Neural progenitor cell (in vitro differentiated cells): ENCODE results near the gene KIF12.

Source experiments
- EZH2 ChIP-seq: fragments of 200-600 bp; sonication (generic); IDR thresholded peaks from 2 replicates; pipeline ENCODE4 v1.6.1; 2017; ENCODE audit warnings: antibody characterized with exemption, mild to moderate bottlenecking, moderate library complexity
- EZH2phosphoT487 ChIP-seq: fragments of 200-600 bp; sonication (generic); IDR thresholded peaks from 2 replicates; pipeline ENCODE4 v1.6.1; 2017; ENCODE audit warnings: antibody characterized with exemption
- TF ChIP-seq, protein P1 (sequence below): fragments of 200-600 bp; sonication (generic); IDR thresholded peaks from 2 replicates; pipeline ENCODE4 v1.5.1; 2017; ENCODE audit warnings: antibody characterized with exemption, mild to moderate bottlenecking

DNA sequence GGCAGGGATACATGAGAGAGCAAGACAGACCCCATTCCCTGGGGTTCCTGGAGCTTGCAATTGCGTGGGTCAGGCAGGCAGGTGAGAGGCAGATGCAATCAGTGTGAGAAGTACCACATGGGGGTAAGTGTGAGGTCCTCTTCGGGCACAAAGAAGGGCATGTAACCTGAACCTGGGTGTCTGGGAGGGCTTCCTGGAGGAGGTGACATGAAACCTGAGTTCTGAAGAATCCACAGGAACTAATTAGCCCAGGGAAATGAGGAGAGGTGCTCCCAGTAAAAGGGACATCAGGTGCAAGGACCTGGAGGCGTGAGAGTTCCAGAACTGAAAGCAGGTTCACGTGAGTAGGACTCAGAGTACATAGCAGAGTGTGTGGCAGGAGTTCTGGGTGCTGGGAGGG is 23.5 kb downstream of the KIF12 start:
- TF ChIP-seq, protein P1, sequence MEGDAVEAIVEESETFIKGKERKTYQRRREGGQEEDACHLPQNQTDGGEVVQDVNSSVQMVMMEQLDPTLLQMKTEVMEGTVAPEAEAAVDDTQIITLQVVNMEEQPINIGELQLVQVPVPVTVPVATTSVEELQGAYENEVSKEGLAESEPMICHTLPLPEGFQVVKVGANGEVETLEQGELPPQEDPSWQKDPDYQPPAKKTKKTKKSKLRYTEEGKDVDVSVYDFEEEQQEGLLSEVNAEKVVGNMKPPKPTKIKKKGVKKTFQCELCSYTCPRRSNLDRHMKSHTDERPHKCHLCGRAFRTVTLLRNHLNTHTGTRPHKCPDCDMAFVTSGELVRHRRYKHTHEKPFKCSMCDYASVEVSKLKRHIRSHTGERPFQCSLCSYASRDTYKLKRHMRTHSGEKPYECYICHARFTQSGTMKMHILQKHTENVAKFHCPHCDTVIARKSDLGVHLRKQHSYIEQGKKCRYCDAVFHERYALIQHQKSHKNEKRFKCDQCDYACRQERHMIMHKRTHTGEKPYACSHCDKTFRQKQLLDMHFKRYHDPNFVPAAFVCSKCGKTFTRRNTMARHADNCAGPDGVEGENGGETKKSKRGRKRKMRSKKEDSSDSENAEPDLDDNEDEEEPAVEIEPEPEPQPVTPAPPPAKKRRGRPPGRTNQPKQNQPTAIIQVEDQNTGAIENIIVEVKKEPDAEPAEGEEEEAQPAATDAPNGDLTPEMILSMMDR = no peak
- no peak for TF ChIP-seq EZH2phosphoT487
- no peak for TF ChIP-seq EZH2
